22Rv1 (cell line): ENCODE measurements around the gene TMIGD3.

ENCODE experiments used
- ZFX ChIP-seq: fragments of 450-650 bp; IDR thresholded peaks from 2 replicates; pipeline ENCODE4 v1.6.1; 2017; ENCODE audit warnings: antibody characterized with exemption, borderline replicate concordance
- TF ChIP-seq, protein P1 (sequence below): fragments of 450-650 bp; IDR thresholded peaks from 2 replicates; pipeline ENCODE4 v1.5.1; 2017; ENCODE audit warnings: mild to moderate bottlenecking

DNA sequence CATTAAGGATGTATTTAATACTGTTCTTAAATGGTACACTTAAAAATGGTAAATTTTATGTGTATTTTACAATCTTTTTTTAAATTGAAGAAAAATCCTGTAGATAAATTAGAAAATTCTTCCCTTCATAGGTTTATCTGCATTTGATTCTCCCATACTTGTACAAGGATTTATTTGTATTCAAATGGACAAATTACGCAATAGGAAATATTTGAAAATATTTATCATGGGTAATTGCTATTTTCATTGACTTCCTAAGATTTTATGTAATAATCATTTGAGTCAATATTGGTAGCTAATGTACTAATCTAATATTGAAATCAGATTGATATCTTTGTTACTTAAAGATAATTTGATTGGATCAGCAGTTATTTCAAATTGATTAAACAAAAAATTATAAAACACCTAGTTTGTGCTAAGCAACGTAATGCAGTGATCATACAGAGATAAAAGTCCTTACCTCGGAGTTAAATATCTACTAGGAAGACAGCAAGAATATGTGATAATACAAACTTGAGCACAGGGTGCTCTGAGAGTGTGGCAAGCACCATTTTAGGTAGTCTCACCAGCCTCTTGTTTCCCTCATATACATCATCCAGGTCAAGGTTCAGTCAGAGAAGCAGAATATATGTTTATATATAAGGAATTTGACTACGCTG, 40.9 kb downstream of the TMIGD3 start:
- TF ChIP-seq, protein P1, sequence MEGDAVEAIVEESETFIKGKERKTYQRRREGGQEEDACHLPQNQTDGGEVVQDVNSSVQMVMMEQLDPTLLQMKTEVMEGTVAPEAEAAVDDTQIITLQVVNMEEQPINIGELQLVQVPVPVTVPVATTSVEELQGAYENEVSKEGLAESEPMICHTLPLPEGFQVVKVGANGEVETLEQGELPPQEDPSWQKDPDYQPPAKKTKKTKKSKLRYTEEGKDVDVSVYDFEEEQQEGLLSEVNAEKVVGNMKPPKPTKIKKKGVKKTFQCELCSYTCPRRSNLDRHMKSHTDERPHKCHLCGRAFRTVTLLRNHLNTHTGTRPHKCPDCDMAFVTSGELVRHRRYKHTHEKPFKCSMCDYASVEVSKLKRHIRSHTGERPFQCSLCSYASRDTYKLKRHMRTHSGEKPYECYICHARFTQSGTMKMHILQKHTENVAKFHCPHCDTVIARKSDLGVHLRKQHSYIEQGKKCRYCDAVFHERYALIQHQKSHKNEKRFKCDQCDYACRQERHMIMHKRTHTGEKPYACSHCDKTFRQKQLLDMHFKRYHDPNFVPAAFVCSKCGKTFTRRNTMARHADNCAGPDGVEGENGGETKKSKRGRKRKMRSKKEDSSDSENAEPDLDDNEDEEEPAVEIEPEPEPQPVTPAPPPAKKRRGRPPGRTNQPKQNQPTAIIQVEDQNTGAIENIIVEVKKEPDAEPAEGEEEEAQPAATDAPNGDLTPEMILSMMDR, result no peak
- no peak for TF ChIP-seq ZFX
